ENCODE measurements around the gene CDC42BPB.

Gene CDC42BPB

GRCh38 chr14:103008126-103008525 is 49.2 kb downstream of the CDC42BPB start:
- no peak for DNase-seq (ENCODE audit: low spot score)
- TF ChIP-seq CTCF (IDR thresholded peaks at IDR 0.05; ENCODE audit: extremely low read depth, missing control alignments) = no peak

GRCh38 chr14:103007555-103007954 is 49.8 kb downstream of the CDC42BPB start:
- no peak for DNase-seq (ENCODE audit: low spot score)
- no peak for TF ChIP-seq CTCF (IDR thresholded peaks at IDR 0.05; ENCODE audit: extremely low read depth, missing control alignments)

GRCh38 chr14:103006991-103007520 is 50.3 kb downstream of the CDC42BPB start:
- TF ChIP-seq CTCF (IDR thresholded peaks at IDR 0.05; ENCODE audit: extremely low read depth, missing control alignments) = no peak

GRCh38 chr14:103006106-103006505 is 51.2 kb downstream of the CDC42BPB start:
- TF ChIP-seq CTCF (IDR thresholded peaks at IDR 0.05; ENCODE audit: extremely low read depth, missing control alignments) = no peak
- no peak for DNase-seq (ENCODE audit: low spot score)

More at GRCh38 chr14:103006991-103007520, 50.3 kb downstream of the CDC42BPB start:
- DNase-seq (ENCODE audit: low spot score) = no peak

GRCh38 chr14:103003850-103004249 is 53.5 kb downstream of the CDC42BPB start:
- no peak for TF ChIP-seq CTCF (IDR thresholded peaks at IDR 0.05; ENCODE audit: extremely low read depth, missing control alignments)
- DNase-seq (ENCODE audit: low spot score) = no peak

- no peak for TF ChIP-seq CTCF (IDR thresholded peaks at IDR 0.05; ENCODE audit: extremely low read depth, missing control alignments)
- DNase-seq (ENCODE audit: low spot score) = no peak
These were observed 54.1 kb downstream of the CDC42BPB start for GRCh38 chr14:103003351-103003615.

GRCh38 chr14:103002578-103003350 is 54.6 kb downstream of the CDC42BPB start:
- TF ChIP-seq CTCF (IDR thresholded peaks at IDR 0.05; ENCODE audit: extremely low read depth, missing control alignments) = no peak
- DNase-seq (ENCODE audit: low spot score) = no peak
